DND-41 (cell line): Measurements from ENCODE around the gene BCAP29.

Experiments
- ATAC-seq: fragments of 200-7000 bp; cut with Tn5 transposase; 3 replicates; pipeline ENCODE4 v1.9.1; 2021; ENCODE audit warnings: low read depth; ENCODE audit not compliant: insufficient read depth
- DNase-seq: peaks from one replicate; pipeline ENCODE4 v3.0.0-alpha.2; 2020
- H2AFZ ChIP-seq: 2 replicates; pipeline ENCODE4 v1.6.0; 2012; ENCODE audit warnings: low read depth, low read length
- H3K27ac ChIP-seq: 2 replicates; pipeline ENCODE4 v1.5.1; 2012; ENCODE audit warnings: low read length, inconsistent platforms
- H3K27me3 ChIP-seq: fragments of 200-600 bp; sonication (generic); 2 replicates; pipeline ENCODE4 v1.6.0; 2012; ENCODE audit warnings: low read length, mild to moderate bottlenecking, inconsistent platforms; ENCODE audit not compliant: insufficient read depth, poor library complexity
- H3K36me3 ChIP-seq: 2 replicates; pipeline ENCODE4 v1.5.1; 2012; ENCODE audit warnings: low read length, inconsistent platforms; ENCODE audit not compliant: insufficient read depth
- H3K4me1 ChIP-seq: 2 replicates; pipeline ENCODE4 v1.5.1; 2012; ENCODE audit warnings: mild to moderate bottlenecking, low read length; ENCODE audit not compliant: insufficient read depth
- H3K4me2 ChIP-seq: 2 replicates; pipeline ENCODE4 v1.6.0; 2012; ENCODE audit warnings: mild to moderate bottlenecking, moderate library complexity, low read length, inconsistent platforms; ENCODE audit not compliant: insufficient read depth
- H3K4me3 ChIP-seq, 2 experiments: fragments of 200-600 bp in 1 of 2; shearing (Covaris generic) in 1 of 2; 2 replicates each; pipeline ENCODE4 v1.5.1; 2012 to 2016; ENCODE audit warnings: inconsistent platforms in 2 of 2, low read length in 2 of 2, mild to moderate bottlenecking in 2 of 2, low read depth in 1 of 2, moderate library complexity in 1 of 2
- H3K79me2 ChIP-seq: 2 replicates; pipeline ENCODE4 v1.6.0; 2012; ENCODE audit warnings: low read length, inconsistent platforms; ENCODE audit not compliant: insufficient read depth
- H3K9ac ChIP-seq: 2 replicates; pipeline ENCODE4 v1.6.0; 2012; ENCODE audit warnings: low read depth, mild to moderate bottlenecking, inconsistent platforms, low read length, moderate library complexity
- H3K9me3 ChIP-seq: 2 replicates; pipeline ENCODE4 v1.5.1; 2012; ENCODE audit warnings: low read length, moderate library complexity, mild to moderate bottlenecking, inconsistent platforms; ENCODE audit not compliant: insufficient read depth, severe bottlenecking
- H4K20me1 ChIP-seq: 2 replicates; pipeline ENCODE4 v1.6.0; 2012; ENCODE audit warnings: low read length; ENCODE audit not compliant: insufficient read depth
- CTCF ChIP-seq: IDR thresholded peaks from 2 replicates; pipeline ENCODE4 v1.5.1; 2012; ENCODE audit warnings: borderline replicate concordance, low read length, moderate library complexity, mild to moderate bottlenecking; ENCODE audit not compliant: poor library complexity, severe bottlenecking; ENCODE audit errors: extremely low read depth
- EZH2 ChIP-seq: IDR thresholded peaks from 3 replicates; pipeline ENCODE4 v1.6.1; 2012; ENCODE audit warnings: borderline replicate concordance, low read depth, mild to moderate bottlenecking, moderate library complexity, low read length, inconsistent platforms; ENCODE audit not compliant: severe bottlenecking

Gene BCAP29

DNA sequence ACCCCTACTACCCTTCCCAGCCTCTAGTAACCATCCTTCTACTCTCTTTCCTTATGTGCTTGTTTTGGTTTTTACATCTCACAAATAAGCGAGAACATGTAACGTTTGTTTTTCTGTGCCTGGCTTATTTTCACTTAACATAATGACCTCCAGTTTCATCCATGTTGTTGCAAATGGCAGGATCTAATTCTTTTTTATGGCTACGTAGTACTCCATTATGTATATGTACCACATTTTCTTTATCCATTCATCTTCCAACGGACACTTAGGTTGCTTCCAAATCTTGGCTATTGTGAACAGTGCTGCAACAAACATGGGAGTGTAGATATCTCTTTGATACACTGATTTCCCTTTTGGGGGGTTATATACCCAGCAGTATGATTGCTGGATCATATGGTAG is 47.0 kb downstream of the BCAP29 start:
- Histone ChIP-seq H3K36me3 (peaks cover 14% of the 10 kb centered on the region; the same call in 1 of the 2 replicates), H3K79me2 (no peaks in the 10 kb centered on the region), H3K4me3 (no peak overlapping the region), H3K9ac (no peak overlapping the region), H4K20me1 (no peaks in the 10 kb centered on the region), H3K27ac (no peak overlapping the region), H3K4me1 (peaks cover under 1% of the 10 kb centered on the region; the same call in 1 of the 2 replicates), H3K4me2 (no peak overlapping the region), H2AFZ (no peak overlapping the region), H3K9me3 (no peaks in the 10 kb centered on the region), H3K27me3 (no peaks in the 10 kb centered on the region)
- TF ChIP-seq CTCF = no peak
- TF ChIP-seq EZH2 = no peak
- no peak for ATAC-seq
- no peak for DNase-seq

- no peak overlapping the region for H2AFZ ChIP-seq
- TF ChIP-seq EZH2 (no peak), CTCF (no peak)
- H3K9me3 ChIP-seq = no peaks in the 10 kb centered on the region
- no peaks in the 10 kb centered on the region for H4K20me1 ChIP-seq
- H3K79me2 ChIP-seq = no peaks in the 10 kb centered on the region
- H3K4me1 ChIP-seq = peaks cover 16% of the 10 kb centered on the region
- no peak overlapping the region for H3K4me2 ChIP-seq
- H3K9ac ChIP-seq = no peak overlapping the region
- DNase-seq (peak; percentile 40), ATAC-seq (peak; percentile 67)
- H3K36me3 ChIP-seq = 0 out of 2 replicates have a peak, but pooled peaks cover 3% of the 10 kb centered on the region
- no peak overlapping the region for H3K27ac ChIP-seq
- no peaks in the 10 kb centered on the region for H3K27me3 ChIP-seq
- H3K4me3 ChIP-seq = no peak overlapping the region
These were observed 48.5 kb downstream of the BCAP29 start for GRCh38 chr7:107628461-107629064.

DNA sequence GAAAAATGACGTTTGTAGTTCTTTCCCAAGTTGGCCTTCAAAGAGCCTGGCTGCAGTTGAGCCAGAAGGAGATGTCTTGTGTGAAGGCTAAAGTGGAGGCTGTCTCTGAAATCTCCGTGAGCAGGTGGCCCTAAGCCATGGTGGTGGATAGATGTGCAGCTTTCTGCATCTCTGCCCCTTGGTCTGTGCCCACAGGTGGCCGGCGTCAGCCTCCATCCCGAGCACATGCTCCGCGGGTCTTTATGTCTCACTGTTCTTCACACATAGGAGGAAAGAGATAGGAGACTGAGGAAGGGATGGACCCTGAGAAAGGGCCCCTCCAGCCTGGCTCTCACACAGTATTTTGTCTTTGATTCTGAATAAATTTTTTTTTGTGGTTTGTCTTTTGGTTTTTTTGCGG is 50.3 kb downstream of the BCAP29 start:
- no peak overlapping the region for H3K27ac ChIP-seq
- no peak overlapping the region for H3K4me2 ChIP-seq
- no peaks in the 10 kb centered on the region for H3K79me2 ChIP-seq
- H2AFZ ChIP-seq = no peak overlapping the region
- H3K4me1 ChIP-seq = peaks cover 17% of the 10 kb centered on the region
- ATAC-seq (no peak), DNase-seq (no peak)
- H4K20me1 ChIP-seq = no peaks in the 10 kb centered on the region
- H3K36me3 ChIP-seq = 0 out of 2 replicates have a peak, but pooled peaks cover 3% of the 10 kb centered on the region
- H3K4me3 ChIP-seq = no peak overlapping the region
- H3K9me3 ChIP-seq = no peaks in the 10 kb centered on the region
- TF ChIP-seq EZH2 = no peak
- no peak for TF ChIP-seq CTCF
- H3K9ac ChIP-seq = no peak overlapping the region
- no peaks in the 10 kb centered on the region for H3K27me3 ChIP-seq
